ENCODE measurements around the gene RAB31.
A peak's percentile ranks its signal among the peaks of the same experiment; 100 is the strongest.

Gene RAB31

DNA sequence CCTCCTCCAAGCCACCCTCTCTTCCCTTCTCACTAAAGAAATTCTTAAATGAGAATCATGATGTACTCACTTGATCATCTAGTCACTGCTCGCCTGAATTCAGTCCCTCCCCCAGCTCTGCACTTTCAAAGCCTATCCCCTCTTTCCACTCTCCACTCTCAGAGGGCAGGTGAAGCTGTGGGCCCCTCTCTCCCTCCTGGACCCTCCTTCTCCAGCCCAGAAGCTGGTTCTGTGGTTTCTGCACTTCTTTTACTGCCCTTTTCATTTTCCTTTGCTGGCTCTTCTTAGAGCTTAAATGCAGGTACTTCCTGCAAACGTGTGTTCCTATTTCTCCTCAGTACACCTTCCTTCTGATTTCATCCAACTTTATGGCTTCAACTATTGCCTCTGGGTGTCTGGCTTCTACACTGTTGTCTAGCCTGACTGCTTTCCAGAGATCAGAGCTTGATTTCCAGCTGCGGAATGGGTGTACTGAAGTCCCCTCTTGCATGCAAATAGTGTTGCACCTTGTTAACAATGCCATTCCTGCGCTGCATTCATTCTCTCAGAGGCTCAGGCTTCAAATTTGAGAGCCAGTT lies 162.4 kb downstream of the RAB31 start:
- H3K4me1 ChIP-seq (ENCODE audit: insufficient read depth, poor library complexity, severe bottlenecking): peaks cover 39% of the 10 kb centered on the region
- H3K36me3 ChIP-seq (ENCODE audit: low read depth): no peaks in the 10 kb centered on the region
- TF ChIP-seq, protein P1, sequence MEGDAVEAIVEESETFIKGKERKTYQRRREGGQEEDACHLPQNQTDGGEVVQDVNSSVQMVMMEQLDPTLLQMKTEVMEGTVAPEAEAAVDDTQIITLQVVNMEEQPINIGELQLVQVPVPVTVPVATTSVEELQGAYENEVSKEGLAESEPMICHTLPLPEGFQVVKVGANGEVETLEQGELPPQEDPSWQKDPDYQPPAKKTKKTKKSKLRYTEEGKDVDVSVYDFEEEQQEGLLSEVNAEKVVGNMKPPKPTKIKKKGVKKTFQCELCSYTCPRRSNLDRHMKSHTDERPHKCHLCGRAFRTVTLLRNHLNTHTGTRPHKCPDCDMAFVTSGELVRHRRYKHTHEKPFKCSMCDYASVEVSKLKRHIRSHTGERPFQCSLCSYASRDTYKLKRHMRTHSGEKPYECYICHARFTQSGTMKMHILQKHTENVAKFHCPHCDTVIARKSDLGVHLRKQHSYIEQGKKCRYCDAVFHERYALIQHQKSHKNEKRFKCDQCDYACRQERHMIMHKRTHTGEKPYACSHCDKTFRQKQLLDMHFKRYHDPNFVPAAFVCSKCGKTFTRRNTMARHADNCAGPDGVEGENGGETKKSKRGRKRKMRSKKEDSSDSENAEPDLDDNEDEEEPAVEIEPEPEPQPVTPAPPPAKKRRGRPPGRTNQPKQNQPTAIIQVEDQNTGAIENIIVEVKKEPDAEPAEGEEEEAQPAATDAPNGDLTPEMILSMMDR (IDR thresholded peaks at IDR 0.05; ENCODE audit: poor library complexity, severe bottlenecking): no peak
- H3K4me3 ChIP-seq (ENCODE audit: severe bottlenecking): no peak overlapping the region
- no peaks in the 10 kb centered on the region for H3K27me3 ChIP-seq (ENCODE audit: insufficient read depth, poor library complexity, severe bottlenecking)
- H3K9me3 ChIP-seq (ENCODE audit: severe bottlenecking): no peaks in the 10 kb centered on the region
- H3K27ac ChIP-seq (ENCODE audit: poor library complexity, severe bottlenecking): peak overlapping the region; percentile 60
- ATAC-seq (ENCODE audit: low read depth) (no peak), DNase-seq (ENCODE audit: low spot score) (no peak)

DNA sequence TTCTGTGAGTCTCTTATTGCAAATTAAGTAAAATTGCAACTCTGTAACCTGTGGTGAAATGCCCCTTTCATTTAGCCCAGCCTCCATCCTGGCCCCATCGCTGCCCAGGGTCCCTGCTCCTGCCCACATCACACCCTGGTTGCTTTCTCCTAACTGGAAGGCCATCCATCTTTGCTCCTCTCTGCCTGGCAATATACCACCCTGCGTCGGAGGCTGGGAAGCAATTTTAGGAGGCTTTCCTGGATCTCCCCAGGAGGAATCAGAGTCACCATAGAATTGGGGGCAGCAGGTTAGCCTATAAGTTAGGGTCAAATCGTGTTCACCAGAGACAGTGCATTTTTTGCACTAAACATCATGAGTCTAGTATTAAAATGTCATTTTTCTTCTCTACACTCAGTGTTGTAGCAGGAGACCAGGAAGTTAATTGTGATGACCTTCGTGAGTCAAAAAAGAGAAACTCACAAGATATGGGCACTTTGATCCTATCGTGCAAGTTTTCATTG lies 163.2 kb downstream of the RAB31 start:
- Histone ChIP-seq H3K36me3 (ENCODE audit: low read depth) (no peaks in the 10 kb centered on the region), H3K9me3 (ENCODE audit: severe bottlenecking) (no peaks in the 10 kb centered on the region), H3K27me3 (ENCODE audit: insufficient read depth, poor library complexity, severe bottlenecking) (no peaks in the 10 kb centered on the region), H3K4me3 (ENCODE audit: severe bottlenecking) (no peak overlapping the region), H3K27ac (ENCODE audit: poor library complexity, severe bottlenecking) (no peak overlapping the region), H3K4me1 (ENCODE audit: insufficient read depth, poor library complexity, severe bottlenecking) (peaks cover 39% of the 10 kb centered on the region)
- DNase-seq (ENCODE audit: low spot score): no peak
- no peak for ATAC-seq (ENCODE audit: low read depth)
- TF ChIP-seq, protein P1 (IDR thresholded peaks at IDR 0.05; ENCODE audit: poor library complexity, severe bottlenecking): no peak

DNA sequence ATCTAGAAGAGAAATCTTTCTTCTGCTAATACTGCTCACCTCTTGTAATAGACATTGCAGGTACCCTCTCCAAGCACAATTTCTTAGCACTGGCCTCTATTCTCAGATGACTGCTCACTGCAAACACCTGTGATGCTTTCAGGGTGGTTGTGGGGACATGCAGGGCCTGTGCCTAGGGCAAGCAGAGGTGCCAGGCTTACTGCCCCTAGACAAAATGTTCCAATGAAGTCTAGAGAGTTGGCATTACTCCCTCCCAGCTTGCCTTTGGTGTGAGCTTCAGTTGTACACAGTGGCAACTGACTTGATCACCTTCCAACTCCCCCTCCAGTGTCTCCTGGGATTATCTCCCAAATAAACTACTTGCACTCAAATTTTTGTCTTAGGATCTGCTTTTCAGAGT lies 164.7 kb downstream of the RAB31 start:
- ATAC-seq (ENCODE audit: low read depth): no peak
- TF ChIP-seq, protein P1 (IDR thresholded peaks at IDR 0.05; ENCODE audit: poor library complexity, severe bottlenecking): no peak
- H3K4me1 ChIP-seq (ENCODE audit: insufficient read depth, poor library complexity, severe bottlenecking): peaks cover 51% of the 10 kb centered on the region
- no peak overlapping the region for H3K27ac ChIP-seq (ENCODE audit: poor library complexity, severe bottlenecking)
- no peaks in the 10 kb centered on the region for H3K27me3 ChIP-seq (ENCODE audit: insufficient read depth, poor library complexity, severe bottlenecking)
- DNase-seq (ENCODE audit: low spot score): no peak
- no peaks in the 10 kb centered on the region for H3K9me3 ChIP-seq (ENCODE audit: severe bottlenecking)
- H3K36me3 ChIP-seq (ENCODE audit: low read depth): no peaks in the 10 kb centered on the region
- H3K4me3 ChIP-seq (ENCODE audit: severe bottlenecking): no peak overlapping the region

DNA sequence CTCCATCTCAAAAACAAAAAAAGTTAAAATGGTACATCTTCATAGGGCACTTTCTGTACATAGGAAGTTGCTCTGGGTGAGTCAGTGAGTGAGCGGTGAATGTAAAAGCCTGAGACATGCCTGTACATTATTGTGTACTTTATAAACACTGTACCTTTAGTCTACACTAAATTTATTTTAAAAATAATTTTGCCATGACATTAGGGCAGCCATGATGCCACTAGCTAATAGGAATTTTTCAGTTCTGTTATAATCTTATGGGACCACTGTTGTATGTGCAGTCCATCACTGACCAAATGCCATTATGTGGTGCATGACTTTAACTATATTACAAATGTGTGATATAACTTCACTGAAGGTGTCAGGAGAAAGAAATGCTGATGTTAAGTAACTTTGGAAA lies 166.6 kb downstream of the RAB31 start:
- DNase-seq (ENCODE audit: low spot score): no peak
- Histone ChIP-seq H3K27ac (ENCODE audit: poor library complexity, severe bottlenecking) (peak overlapping the region; percentile 46), H3K4me1 (ENCODE audit: insufficient read depth, poor library complexity, severe bottlenecking) (peaks cover 33% of the 10 kb centered on the region), H3K4me3 (ENCODE audit: severe bottlenecking) (no peak overlapping the region), H3K9me3 (ENCODE audit: severe bottlenecking) (no peaks in the 10 kb centered on the region), H3K27me3 (ENCODE audit: insufficient read depth, poor library complexity, severe bottlenecking) (no peaks in the 10 kb centered on the region), H3K36me3 (ENCODE audit: low read depth) (no peaks in the 10 kb centered on the region)
- ATAC-seq (ENCODE audit: low read depth): peak; percentile 75
- TF ChIP-seq, protein P1 (IDR thresholded peaks at IDR 0.05; ENCODE audit: poor library complexity, severe bottlenecking): no peak

DNA sequence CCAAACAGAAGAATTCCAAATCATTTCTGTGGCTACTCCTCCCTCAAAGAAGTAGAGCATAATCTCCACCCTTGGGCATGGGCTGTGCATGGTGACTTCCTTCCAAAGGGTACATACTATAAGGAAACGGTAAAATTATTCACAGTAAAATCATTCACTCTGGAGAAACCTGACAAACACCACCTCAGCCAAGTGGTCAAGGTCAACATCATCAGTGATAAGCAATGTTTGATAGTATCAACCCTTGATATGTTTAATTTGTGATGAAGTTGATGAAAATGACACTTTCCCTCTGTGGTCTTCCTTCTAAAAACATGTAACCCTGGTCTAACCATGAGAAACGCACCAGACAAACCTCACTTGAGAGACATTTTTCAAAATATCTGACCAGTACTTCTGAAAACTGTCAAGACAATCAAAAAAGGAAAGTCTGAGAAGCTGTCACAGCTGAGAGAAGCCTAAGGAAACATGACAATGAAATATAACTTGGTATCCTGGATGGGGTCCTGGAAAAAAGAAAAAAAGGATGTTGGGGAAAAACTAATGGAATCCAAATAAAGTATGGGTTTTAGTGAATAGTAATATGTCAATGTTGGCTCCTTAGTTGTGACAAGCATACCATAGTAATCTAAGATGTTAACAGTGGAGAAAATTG lies 168.2 kb downstream of the RAB31 start:
- no peaks in the 10 kb centered on the region for H3K36me3 ChIP-seq (ENCODE audit: low read depth)
- H3K27me3 ChIP-seq (ENCODE audit: insufficient read depth, poor library complexity, severe bottlenecking): no peaks in the 10 kb centered on the region
- ATAC-seq (ENCODE audit: low read depth) (no peak), DNase-seq (ENCODE audit: low spot score) (no peak)
- no peak overlapping the region for H3K4me3 ChIP-seq (ENCODE audit: severe bottlenecking)
- H3K9me3 ChIP-seq (ENCODE audit: severe bottlenecking): no peaks in the 10 kb centered on the region
- peak overlapping the region; percentile 76 for H3K27ac ChIP-seq (ENCODE audit: poor library complexity, severe bottlenecking)
- TF ChIP-seq, protein P1 (IDR thresholded peaks at IDR 0.05; ENCODE audit: poor library complexity, severe bottlenecking): no peak
- H3K4me1 ChIP-seq (ENCODE audit: insufficient read depth, poor library complexity, severe bottlenecking): peaks cover 26% of the 10 kb centered on the region

Data from RWPE2 (cell line).